GM20000 (cell line): ENCODE results near the gene WDR7.

Source experiments
- DNase-seq: peaks from one replicate; pipeline ENCODE4 v3.0.0; 2012; ENCODE audit warnings: low spot score
- CTCF ChIP-seq: IDR thresholded peaks from 2 replicates; pipeline ENCODE4 v1.5.1; 2012; ENCODE audit warnings: mild to moderate bottlenecking, control low read depth; ENCODE audit errors: extremely low read depth, missing control alignments

Gene WDR7

DNA sequence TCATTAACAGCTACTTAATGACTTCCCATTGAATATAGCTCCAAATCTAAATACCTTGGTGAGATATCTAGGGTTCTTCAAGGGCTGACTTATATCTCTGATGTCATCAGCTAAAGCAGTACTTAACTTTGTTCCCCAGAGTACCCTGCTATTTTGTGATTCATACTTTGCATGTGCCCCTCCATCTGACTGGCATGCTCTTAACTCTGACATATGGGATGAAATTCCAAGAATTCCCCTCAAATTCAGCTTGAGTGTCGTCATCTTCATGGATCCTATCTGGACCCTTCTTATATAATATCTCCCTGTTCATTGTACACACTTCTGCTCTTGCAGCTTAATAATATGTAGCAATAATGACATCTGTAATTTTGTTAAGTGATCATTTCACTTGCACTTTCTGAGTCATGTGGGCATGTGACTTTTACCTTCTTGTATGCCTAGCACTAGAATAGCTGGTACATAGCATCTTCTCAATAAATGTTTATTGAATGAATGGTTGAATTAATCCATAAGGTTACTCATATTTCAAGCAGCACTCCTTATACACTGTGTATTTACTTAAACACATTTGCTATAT is 172.9 kb downstream of the WDR7 start:
- DNase-seq, result no peak
- no peak for TF ChIP-seq CTCF

DNA sequence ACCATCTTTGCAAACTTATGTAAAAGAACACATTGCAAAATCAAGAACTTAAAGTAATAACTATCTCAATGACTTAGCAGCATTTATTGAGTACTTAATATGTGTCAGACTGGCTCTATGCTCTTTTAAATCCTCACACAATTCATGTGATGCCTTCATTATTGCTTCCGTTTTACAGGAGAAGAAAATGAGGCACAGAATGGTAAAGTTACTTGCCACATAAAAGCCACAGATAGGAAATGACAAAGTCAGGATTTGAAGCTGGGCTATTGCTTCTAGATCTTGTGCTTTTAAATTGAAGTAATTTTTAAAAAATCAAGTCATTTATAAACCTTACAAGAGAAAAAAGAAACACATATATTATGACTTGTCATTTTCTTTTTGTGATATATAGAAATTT is 174.2 kb downstream of the WDR7 start:
- DNase-seq, result no peak

GRCh38 chr18:56825878-56826277 is 174.7 kb downstream of the WDR7 start:
- TF ChIP-seq CTCF, result no peak

More for the DNA sequence above, 174.2 kb downstream of the WDR7 start:
- TF ChIP-seq CTCF, result no peak

GRCh38 chr18:56831988-56832387 is 180.8 kb downstream of the WDR7 start:
- TF ChIP-seq CTCF, result no peak
- no peak for DNase-seq

More at GRCh38 chr18:56825878-56826277, 174.7 kb downstream of the WDR7 start:
- no peak for DNase-seq

DNA sequence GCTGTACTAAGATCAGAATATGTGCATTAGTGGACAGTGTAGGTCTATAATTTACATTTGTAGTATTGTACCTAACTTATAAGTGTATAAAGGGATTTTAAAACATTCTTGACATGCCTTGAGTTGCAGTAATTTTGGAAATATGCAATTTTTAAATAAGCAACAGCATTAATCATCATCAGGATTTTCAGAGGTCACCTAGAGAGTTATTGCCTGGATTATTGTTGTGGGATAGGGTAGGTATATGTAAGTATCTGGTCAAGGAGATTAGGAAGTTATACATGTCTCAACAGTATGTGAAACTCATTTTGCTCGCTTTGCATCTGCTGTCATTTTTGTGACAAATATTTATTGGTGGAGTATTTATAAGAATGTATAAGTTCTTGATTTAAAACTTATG is 184.2 kb downstream of the WDR7 start:
- no peak for TF ChIP-seq CTCF
- DNase-seq, result no peak

DNA sequence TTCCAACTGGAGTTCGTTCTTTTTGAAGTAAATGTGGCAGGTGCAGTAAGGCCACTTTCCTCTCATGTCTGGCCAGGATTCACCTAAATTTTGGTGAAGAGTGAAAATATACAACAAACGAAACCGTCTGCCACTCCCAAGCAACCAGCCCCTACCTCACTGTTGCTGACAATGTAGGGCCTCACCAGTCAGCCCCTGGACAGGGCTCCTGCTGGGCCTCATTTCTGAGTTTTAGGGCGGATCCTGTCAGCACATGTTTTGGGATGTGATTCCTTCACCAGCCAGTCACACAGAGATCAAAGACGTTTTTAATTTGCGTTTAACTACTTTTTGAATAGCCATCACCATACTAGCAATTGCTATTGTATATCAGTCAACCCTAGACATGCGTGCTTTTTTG is 185.0 kb downstream of the WDR7 start:
- DNase-seq, result no peak
- TF ChIP-seq CTCF, result no peak

DNA sequence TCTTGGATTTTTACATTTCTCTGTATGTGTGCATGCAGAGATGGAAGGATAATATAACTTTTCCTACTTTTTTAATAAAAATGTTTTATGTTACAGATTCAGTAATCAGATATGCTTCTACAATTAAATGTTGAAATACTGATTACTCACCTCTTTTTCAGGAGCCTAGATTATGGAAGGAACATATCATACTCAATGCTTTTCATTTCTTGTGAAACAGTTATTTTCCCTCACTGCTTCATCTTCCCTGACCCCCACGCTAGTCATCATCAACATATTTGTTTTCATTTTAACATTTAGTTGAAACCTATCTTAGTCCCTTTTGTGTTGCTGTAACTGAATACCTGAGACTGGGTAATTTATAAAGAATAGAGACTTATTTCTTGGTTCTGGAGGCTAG is 190.7 kb downstream of the WDR7 start:
- no peak for DNase-seq

More for the DNA sequence above, 190.7 kb downstream of the WDR7 start:
- no peak for TF ChIP-seq CTCF
